Epithelial cell of alveolus of lung (primary cell): ENCODE data around the gene CNIH4. TPM values are rescaled to one million over a fixed set of nuclear protein-coding genes. Genes with fewer than 3 reads are reported as not detected.

Experiments used
- total RNA-seq: library from RNA; depleted of rRNA; stranded (reverse); fragments of >200 nt; gene quantifications from 2 replicates; pipeline ENCODE4 v1.2.1, GENCODE V29; 2015

The CNIH4 gene
- 38.2 and 65.8 TPM in 2 replicates for total RNA-seq

DNA sequence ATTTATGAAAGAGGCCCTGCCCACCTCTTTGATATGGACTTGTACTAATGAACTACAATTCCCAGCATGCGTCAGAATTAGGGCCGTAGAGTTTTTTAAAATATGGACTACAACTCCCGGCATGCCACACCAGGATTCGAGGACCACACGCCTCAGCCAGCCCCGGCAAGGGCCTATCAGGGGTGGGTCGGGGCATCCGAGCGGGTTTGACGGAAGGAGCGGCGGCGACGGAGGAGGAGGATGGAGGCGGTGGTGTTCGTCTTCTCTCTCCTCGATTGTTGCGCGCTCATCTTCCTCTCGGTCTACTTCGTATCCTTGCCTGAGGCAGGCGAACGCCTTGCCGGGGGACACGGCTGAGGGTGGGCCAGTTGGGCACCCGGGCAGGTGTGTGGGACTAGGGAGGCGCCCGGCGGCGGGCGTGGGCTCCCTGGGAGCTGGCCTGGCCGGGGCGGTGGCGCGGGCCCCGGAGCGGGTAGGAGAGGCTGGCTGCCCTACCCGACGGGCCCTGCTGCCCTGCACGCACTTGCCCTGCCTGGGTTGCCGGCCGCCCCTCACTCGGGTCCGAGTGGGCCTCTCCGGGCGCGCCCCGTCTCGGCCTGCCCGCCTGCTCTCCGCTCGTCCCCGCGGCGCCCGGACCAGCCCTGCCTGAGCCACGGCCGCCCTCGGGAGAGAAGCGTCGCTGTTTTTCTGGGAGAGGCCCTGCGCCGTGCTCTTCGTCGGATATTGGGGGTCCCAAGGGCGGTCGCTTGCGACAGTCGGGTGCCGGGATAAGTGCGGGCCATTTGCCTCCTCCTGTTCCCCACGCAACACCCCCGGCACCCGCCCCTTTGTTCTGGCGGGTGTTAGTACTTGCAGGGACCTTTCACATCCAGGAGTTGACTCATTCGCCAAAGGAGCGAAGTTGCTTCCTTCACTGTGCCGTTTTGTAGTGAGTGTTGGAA, at the start of gene CNIH4:
Gene CNIH4 (plus strand): TSS at position 195 of the 941 bp plus-strand sequence. CDS start 46 bp downstream, at position 241.

DNA sequence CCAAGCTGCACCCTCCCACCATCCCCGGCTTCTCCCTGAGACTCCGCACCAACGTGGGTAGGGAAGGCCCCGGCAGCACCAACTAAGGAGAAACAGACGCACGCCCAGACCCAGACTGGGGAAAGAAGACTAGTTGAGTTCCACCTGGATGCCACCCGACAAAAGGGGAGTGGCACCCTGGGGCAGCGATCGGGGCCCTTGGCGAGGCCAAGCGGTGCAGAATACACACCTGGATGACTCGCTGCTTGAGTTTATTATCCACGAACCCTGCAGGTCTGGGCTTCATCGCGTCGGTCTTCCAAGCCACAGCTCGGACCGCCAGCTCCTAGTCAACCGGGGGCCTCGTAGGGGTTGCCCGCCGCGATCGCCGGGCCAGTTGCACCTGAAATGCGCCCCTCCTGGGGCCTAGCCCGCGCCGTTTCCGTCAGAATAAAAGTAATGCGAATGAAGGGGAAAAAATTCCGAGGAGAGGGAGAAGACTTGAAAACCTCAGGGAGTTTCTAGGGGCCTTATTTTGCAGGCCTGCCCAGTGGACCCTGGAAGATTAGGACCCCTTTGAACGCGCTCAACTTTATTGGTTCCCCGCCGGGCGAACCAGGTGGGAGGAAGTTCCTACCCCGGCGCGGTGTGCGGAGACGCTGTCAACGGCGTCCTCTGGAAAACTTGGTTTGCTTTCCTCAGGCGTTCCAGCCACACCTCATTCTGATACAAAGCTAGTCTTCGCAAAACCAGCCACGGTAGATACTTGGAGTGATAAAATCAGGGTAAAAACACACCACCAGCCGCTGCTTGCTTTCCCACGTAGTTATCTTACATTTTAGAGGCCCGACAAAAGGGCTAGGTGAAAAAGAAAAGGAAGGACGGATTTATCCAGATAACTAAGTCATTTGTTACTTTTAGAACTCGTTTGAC, 26.6 kb upstream of the CNIH4 start, which contains the start of gene NVL:
Gene NVL (minus strand): TSS at position 331 of the 912 bp plus-strand sequence. CDS start 45 bp downstream, at position 286.

Other genes with a start within 250 kb of the CNIH4 start
- 17.3 and 35.5 TPM in 2 replicates for gene FBXO28, start 242.8 kb upstream of the CNIH4 start, total RNA-seq
- gene DEGS1, start 173.6 kb upstream of the CNIH4 start, total RNA-seq = 110 and 150 TPM in 2 replicates
- 10.1 and 14.0 TPM in 2 replicates for gene NVL, start 26.7 kb upstream of the CNIH4 start, total RNA-seq
- gene WDR26, start 77.9 kb downstream of the CNIH4 start, total RNA-seq = 29.2 and 58.6 TPM in 2 replicates